ENCODE results near the gene RND3.

Gene RND3

GRCh38 chr2:150432312-150432625, 55.2 kb downstream of the RND3 start:
- DNase-seq, result no peak

GRCh38 chr2:150431561-150432311, 55.7 kb downstream of the RND3 start:
- no peak for DNase-seq

- no peak for DNase-seq
Measured at GRCh38 chr2:150429384-150429961, 58.0 kb downstream of the RND3 start.

- DNase-seq, result no peak
Measured at GRCh38 chr2:150428641-150429040, 58.8 kb downstream of the RND3 start.

GRCh38 chr2:150427298-150427697, 60.2 kb downstream of the RND3 start:
- no peak for DNase-seq

GRCh38 chr2:150426724-150427123, 60.7 kb downstream of the RND3 start:
- no peak for DNase-seq

- no peak for DNase-seq
Measured at GRCh38 chr2:150426315-150426714, 61.2 kb downstream of the RND3 start.

- peak in 2 of 3 donors; percentile 5 to 6 for DNase-seq
Measured at GRCh38 chr2:150425121-150425955, 62.1 kb downstream of the RND3 start.

GRCh38 chr2:150424406-150424805, 63.1 kb downstream of the RND3 start:
- DNase-seq, result no peak

GRCh38 chr2:150421126-150421651, 66.3 kb downstream of the RND3 start:
- no peak for DNase-seq

GRCh38 chr2:150418916-150419315, 68.6 kb downstream of the RND3 start:
- no peak for DNase-seq

Data from suppressor macrophage treated with lipopolysaccharide for 1 hour (primary cell).